Measurements from ENCODE around the gene SPRR4. TPM values are rescaled to one million over a fixed set of nuclear protein-coding genes. Genes with fewer than 3 reads are reported as not detected.
"Not testable (repeated sequence)": the region's sequence is repeated elsewhere in the genome, so short reads cannot be mapped to it uniquely, and the experiment has no call there.

SPRR4 gene
- total RNA-seq, 1 experiment from 2014 or later = not detected

DNA sequence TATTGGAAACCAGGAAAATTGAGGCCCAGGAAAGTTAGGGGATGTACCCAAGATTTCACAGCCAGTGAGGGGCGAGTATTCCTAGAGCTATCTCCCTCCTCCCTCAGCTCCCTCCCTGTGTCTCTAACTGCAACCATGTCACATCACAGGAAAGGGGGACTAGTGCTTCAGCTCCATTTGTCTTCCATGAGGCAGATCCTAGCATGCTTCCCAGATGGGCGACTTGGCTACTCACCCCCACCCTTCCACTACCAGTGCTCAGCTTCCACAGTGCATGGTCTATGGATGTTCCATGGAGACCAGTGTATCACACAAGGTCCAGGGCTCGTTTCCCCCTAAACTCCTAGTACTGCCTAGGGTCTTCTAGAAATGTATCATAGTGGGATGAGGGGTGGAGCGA, 4.6 kb upstream of the SPRR4 start:
- DNase-seq (ENCODE audit: low spot score) = no peak

- DNase-seq (ENCODE audit: low spot score) = peak; percentile 69
Observed at GRCh38 chr1:152967201-152967600, 3.2 kb upstream of the SPRR4 start.

DNA sequence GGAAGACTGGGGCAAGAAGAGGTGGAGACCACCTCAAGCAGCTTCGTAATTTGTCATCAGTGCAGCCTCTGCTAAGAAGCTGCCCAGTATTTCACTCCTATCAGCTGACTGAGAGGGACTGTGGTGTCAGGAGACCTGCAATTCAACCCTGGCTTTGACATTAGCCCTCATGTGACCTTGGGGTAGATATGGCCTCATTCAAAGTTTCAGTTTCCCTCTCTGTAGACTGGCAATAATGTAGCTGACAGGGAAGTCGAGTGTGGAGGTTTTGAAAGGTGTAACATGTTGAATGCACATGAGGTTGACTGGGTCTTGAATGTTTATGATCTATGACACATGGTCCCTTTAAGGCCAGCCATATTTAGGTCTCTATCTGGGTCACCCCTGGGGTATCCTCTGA, 2.2 kb upstream of the SPRR4 start:
- no peak for DNase-seq (ENCODE audit: low spot score)

GRCh38 chr1:152969036-152969435, 1.4 kb upstream of the SPRR4 start:
- no peak for DNase-seq (ENCODE audit: low spot score)

DNA sequence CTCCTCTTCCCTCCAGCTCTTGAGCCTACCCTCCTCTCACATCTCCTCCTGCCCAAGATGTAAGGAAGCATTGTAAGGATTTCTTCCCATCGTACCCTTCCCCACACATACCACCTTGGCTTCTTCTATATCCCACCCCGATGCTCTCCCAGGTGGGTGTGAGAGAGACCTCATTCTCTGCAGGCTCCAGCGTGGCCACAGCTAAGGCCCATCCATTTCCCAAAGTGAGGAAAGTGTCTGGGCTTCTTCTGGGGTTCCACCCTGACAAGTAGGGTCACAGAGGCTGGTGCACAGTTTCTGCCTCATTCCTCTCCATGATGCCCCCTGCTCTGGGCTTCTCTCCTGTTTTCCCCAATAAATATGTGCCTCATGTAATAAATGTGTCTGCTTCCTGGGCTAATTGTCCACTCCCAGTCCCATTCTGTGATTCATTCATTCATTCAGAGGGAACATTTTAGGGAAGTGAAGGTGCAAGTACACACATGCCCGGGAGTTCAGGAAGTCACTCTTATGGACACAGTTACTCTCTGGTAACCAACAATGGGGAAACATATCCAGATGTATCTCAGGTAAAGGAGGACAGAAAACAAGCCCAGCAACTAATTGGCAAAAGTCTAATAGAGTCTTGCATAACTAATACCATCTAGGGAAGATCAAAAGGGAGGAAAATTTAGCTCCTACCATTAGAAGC, 1.9 kb downstream of the SPRR4 start:
- no peak for DNase-seq (ENCODE audit: low spot score)

GRCh38 chr1:152976688-152977087, 6.2 kb downstream of the SPRR4 start:
- no peak for DNase-seq (ENCODE audit: low spot score)

DNA sequence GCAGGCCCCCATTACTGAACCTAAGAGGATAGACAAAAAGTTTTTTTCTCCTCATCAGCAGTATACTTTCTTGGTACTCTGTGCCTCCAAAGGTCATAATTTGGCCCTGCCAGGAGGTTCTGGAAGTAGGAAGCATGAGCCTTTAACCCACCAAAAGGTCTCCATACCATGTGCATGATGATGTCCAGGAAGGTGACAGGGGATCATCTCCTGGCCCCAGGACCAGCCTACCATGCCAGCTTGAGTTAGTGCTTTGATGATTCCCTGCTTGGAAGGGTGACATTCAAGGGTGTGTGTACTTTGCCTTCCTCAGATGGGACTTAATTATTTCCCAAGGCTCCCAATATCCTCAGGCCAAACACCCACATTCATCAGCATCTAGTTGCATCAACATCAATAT, 7.2 kb downstream of the SPRR4 start:
- DNase-seq (ENCODE audit: low spot score) = no peak

DNA sequence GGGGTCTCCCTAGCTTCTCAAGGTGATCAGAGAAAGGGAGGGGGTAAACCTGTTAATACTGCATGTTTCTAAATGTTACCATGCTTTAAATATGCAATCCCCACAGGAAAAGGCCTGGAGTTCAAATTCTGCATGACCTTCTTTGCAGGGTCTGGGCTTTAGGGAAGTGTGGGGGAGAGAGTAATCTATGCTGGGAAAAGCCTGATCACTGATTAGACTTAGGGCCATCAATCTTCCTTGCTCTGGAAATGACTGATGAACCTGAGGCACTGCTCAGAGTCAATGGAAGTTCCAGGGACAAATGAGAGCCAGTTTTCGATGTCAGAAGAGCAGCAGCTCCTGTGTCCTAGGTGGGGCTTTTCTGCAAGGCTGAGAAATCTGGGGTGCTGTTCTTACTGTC, 10.2 kb downstream of the SPRR4 start:
- no peak for DNase-seq (ENCODE audit: low spot score)

- DNase-seq (ENCODE audit: low spot score) = no peak
Observed at GRCh38 chr1:152981146-152981871, 10.9 kb downstream of the SPRR4 start.

DNA sequence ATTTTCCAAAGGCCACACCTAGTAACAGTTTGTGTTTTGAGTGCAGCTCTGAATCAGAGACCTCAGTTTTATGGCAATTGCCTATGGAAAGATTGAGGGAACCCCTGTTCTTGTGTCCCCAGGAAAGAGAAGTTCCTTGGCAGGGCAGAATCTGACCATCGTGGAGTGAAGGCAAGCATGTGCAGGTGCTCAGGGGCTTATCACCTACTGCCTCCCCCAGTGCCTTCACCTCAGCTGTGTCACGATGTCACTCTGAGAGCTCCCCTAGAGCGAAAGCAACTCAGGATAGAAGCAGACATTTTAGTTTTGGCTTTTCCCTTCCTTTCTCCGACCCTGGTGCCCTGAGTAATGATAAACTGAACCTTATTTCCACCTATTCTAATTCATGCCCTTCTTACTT, 11.6 kb downstream of the SPRR4 start:
- DNase-seq (ENCODE audit: low spot score) = no peak

DNA sequence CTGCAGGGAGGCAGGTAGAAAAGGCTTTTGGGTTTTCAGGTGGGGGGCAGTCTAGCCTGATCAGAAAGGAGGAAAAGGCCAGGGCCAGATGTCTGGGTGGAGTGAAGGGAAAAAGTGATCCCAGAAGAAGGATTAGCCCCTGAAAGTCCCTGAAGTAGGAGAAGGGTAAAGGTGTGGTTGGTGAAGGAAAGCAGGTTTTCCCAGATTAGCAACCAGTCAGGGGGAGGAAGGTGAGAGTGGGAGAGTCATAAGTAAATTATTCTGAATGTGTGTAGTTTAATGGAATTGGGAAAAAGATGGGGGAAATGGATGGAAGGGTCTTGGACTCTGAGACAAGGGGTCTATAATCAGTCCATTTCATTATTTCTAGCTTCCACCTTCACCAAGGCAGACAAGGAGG, 12.8 kb downstream of the SPRR4 start:
- DNase-seq (ENCODE audit: low spot score) = peak; percentile 8

DNA sequence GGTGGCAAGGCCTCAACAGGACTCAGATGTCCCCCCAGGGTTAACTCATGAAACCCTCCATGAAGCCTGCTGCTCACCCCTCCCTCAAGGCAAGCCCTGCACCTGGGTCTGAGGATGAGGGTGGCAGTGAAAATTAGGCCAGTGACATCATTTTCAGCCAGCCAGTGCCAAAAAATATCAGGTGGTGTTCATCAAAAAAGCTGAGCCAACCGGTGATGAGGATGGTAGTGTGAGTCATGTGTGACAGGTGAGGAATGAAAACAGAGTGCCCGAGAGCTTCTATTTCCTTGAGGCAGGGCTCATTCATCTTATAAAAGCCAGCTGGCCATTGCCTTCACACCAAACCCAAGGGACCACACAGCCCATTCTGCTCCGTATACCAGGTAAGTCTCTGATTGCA, 13.3 kb downstream of the SPRR4 start, which contains the start of gene SPRR1A:
Gene SPRR1A, plus strand, starts transcription at position 339 of the 400 bp plus-strand sequence. CDS start 1,150 bp downstream, outside the sequence.
- DNase-seq (ENCODE audit: low spot score) = peak; percentile 20

DNA sequence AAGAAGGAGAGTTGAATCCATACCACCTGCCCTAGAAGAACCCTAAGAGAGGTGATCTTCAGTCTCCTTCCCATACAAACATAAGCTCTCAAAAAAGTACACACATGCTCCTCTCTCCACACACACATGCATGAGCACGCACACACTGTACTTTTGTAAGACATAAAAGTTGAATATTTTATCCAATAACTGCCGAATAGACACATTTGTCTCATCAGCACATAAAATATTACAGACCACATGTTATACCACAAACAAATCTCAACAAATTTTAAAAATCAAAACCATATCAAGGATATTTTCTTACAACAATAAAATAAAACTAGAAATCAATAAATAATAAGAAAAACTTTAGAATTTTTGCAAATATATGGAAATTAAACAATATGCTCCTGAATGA, 16.1 kb downstream of the SPRR4 start:
- no peak for DNase-seq (ENCODE audit: low spot score)

GRCh38 chr1:152993186-152993585, 22.7 kb downstream of the SPRR4 start:
- DNase-seq (ENCODE audit: low spot score) = no peak

DNA sequence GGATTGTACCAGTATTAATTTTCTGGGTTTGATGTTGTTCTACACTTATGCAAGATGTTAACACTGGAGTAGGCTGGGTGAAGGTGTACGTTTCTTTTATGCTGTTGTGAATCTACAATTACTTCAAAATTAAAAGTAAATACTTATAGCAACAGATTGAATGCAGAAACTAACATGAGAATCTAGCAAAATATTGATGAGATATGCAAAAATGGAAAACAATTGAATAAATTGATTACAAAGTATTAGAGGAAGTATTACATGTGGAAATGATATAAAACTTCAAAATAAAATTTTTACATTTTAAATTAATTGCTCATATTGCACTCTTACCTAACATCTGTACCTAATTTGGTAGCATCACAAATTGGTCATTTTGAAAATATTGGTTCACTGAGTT, 25.4 kb downstream of the SPRR4 start:
- no peak for DNase-seq (ENCODE audit: low spot score)

DNA sequence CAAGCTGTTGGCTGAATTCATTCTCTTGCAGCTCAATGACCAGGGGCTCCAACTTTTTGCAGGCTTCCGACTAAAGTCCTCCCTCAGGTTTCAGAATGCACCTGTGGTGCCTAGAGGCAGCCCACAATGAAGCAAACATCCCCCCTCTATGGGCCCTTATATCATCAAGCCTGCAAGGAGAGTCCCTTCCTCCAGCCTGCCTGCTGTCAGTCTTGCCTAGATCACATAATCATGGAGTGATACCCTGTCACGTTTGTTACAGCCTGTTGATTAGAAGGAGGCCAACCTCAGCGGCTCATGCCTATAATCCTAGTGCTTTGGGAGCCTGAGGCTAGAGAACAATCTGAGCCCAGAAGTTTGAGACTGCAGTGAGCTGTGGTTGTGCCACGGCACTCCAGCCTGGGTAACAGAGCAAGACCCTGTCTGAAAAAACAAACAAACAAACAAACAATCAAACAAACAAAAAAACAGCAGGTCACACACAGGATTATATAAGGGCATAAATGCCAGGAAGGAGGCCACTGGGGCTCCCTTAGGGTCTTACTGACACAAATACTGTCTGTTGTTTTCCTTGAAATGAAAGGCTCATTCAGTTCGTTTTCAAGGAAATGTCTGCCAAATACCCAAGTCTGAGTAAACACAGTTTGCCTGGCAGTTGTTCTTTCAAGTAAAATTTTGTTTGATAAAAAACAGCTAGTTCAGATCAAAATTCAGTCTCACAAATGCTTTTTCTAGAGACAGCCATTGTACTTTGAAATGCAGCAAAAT, 26.4 kb downstream of the SPRR4 start:
- no peak for DNase-seq (ENCODE audit: low spot score)

GRCh38 chr1:152997901-152998300, 27.5 kb downstream of the SPRR4 start:
- no peak for DNase-seq (ENCODE audit: low spot score)

GRCh38 chr1:152998476-152998875, 28.0 kb downstream of the SPRR4 start:
- no peak for DNase-seq (ENCODE audit: low spot score)

GRCh38 chr1:152999818-153000217, 29.4 kb downstream of the SPRR4 start:
- DNase-seq (ENCODE audit: low spot score) = no peak

GRCh38 chr1:153000294-153000693, 29.8 kb downstream of the SPRR4 start:
- DNase-seq (ENCODE audit: low spot score) = no peak

GRCh38 chr1:153001382-153001781, 30.9 kb downstream of the SPRR4 start, which contains the start of gene SPRR3:
Gene SPRR3, plus strand, starts transcription at chr1:153001749. Its CDS starts 1,272 bp downstream, at chr1:153003021.
- DNase-seq (ENCODE audit: low spot score) = peak; percentile 43

DNA sequence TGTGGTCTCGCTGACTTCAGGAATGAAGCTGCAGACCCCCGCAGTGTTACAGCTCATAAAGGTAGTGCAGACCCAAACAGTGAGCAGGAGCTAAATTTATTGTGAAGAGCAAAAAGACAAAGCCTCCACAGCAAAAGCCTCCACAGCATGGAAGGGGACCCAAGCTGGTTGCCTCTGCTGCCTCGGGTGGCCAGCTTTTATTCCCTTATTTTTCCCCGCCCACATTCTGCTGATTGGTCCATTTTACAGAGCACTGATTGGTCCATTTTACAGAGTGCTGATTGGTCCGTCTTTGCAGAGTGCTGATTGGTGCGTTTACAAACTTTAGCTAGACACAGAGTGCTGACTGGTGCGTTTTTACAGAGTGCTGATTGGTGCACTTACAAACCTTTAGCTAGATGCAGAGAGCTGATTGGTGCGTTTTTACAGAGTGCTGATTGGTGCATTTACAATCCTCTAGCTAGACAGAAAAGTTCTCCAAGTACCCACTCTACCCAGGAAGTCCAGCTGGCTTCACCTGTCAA, 40.8 kb downstream of the SPRR4 start:
- DNase-seq (ENCODE audit: low spot score) = not testable (repeated sequence)

Measured in HT-29 (cell line).